GM12864 (cell line): Measurements from ENCODE around the gene VPS26B.
"Not testable (repeated sequence)": the region's sequence is repeated elsewhere in the genome, so short reads cannot be mapped to it uniquely, and the experiment has no call there.

Experiments
- DNase-seq: peaks from one replicate; pipeline ENCODE4 v3.0.0-alpha.2; 2011; ENCODE audit warnings: low read depth
- H3K4me3 ChIP-seq: 2 replicates; pipeline ENCODE4 v1.5.1; 2011; ENCODE audit warnings: mild to moderate bottlenecking, low read depth, low read length, control low read depth
- TF ChIP-seq, protein P1 (sequence below): IDR thresholded peaks from 2 replicates; pipeline ENCODE4 v1.5.1; 2011; ENCODE audit warnings: low read depth, mild to moderate bottlenecking, moderate library complexity, low read length, control low read depth, inconsistent platforms; ENCODE audit errors: missing control alignments

Gene VPS26B

DNA sequence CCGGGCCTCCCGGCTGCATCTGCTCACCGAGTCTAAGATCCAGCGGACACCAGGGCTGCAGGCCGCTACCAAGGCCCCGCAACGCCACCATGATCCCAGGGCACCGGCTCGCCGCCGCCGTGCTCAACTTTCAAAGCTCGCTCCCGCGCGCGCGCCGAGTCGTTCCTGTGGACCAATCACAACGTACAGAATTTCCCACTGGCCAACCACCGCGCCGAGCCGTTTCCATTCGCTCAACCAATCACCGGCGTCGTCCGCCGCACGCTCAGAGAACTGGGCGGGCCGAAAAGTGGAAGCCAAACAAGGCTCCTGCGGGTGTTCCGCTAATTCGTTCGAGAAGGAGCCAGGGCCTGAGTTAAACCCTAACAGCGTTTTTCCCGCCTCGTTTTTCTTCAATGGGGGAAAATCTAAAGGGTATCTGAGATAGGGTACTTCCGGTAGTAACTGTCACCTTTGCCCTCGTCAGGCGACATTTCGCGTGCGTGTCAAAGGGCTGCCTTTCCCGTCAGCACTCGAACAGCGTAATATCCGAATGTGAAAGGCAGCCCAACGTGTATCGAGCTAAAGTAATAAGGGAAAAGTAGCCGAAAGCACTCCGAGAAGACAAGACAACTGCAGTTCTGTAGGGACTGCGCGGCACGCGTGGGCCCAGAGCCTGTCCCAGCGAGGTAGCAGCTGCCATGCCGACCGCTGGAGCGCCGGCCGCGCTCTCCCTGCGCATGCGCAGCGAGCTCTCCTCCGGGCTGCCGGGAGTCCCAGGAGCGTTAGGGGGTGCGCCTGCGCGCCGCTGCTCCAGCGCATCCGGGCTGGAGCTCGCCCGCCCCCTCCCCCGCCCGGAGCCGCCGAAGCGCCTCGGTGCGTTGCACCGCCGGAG is at the start of gene VPS26B, which contains the start of gene NCAPD3:
Gene VPS26B, plus strand, starts transcription at position 836 of the 874 bp plus-strand sequence. CDS start 452 bp downstream, outside the sequence.
Gene NCAPD3, minus strand, starts transcription at position 132 of the 874 bp plus-strand sequence. Its CDS starts 41 bp downstream, at position 91.
- TF ChIP-seq, protein P1, sequence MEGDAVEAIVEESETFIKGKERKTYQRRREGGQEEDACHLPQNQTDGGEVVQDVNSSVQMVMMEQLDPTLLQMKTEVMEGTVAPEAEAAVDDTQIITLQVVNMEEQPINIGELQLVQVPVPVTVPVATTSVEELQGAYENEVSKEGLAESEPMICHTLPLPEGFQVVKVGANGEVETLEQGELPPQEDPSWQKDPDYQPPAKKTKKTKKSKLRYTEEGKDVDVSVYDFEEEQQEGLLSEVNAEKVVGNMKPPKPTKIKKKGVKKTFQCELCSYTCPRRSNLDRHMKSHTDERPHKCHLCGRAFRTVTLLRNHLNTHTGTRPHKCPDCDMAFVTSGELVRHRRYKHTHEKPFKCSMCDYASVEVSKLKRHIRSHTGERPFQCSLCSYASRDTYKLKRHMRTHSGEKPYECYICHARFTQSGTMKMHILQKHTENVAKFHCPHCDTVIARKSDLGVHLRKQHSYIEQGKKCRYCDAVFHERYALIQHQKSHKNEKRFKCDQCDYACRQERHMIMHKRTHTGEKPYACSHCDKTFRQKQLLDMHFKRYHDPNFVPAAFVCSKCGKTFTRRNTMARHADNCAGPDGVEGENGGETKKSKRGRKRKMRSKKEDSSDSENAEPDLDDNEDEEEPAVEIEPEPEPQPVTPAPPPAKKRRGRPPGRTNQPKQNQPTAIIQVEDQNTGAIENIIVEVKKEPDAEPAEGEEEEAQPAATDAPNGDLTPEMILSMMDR, result no peak
- H3K4me3 ChIP-seq, result peak within 1 kb of the TSS; percentile 81
- peak; percentile 87 for DNase-seq

DNA sequence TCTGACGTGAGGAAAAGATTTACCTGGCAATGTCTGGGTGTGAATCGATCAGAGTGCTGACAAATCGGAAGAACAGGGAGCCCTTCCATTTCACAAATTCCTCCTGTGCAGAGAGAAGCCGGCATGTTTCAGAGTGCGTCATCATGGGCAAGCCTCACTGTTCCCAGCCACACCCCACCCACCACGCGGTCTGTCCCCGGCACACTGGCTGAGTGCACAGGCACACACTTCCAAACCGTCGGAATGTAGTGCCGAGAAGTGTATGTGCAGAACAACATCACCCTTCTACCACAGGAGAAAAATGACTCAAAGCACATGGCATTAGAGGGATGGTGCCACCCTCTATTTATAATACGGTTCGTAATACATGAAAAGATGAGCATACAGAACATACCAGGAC is 48.2 kb upstream of the VPS26B start:
- no peak overlapping the region for H3K4me3 ChIP-seq
- no peak for DNase-seq
- TF ChIP-seq, protein P1, result no peak

DNA sequence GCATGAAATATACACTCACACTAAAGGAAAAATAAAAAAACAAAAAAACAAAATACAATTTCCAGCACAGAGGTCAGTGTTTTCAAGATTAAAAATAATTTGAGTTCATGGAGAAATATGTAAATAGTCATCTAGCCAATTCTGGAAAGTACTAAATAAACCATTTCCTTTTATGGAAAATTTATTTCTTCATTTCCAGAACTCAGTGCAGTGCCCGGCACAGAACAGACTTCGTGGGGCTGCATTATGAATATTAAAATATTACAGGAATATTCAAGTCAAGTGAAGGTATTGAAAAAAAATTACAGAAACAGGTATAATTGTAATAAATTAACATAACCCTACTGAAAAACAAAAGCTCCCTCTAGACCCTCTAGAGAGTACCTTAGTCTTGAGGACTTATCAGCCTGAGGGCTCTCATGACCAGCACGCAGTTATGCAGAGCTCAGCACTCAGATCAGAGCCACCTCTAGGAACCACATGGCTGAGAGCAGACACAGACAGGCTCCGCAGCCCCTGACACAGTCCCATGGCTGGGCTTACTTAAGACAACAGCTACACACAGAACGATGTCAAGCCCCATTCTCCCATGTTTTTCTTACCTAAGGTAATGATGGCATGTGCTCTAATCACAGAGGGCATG is 46.3 kb upstream of the VPS26B start:
- TF ChIP-seq, protein P1, result no peak
- no peak for DNase-seq
- no peak overlapping the region for H3K4me3 ChIP-seq

DNA sequence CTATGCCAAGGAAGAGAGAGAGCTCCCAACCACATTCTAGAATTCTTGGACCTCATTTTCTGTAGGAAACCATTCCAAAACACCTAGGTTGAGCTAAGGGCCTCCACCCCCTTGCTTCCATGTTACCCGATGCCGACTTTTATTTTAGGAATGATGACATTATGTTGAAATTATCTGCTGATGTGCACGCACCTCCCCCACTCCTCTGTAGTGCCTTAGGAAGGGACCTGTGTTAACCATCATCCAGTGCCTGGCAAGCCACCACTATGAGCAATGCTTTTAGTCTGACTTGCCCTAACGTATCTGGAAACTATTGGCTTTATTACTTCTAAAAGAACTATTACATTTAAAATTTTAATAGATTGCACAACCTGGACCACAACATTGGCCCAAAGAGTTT is 42.8 kb upstream of the VPS26B start:
- TF ChIP-seq, protein P1, result no peak

DNA sequence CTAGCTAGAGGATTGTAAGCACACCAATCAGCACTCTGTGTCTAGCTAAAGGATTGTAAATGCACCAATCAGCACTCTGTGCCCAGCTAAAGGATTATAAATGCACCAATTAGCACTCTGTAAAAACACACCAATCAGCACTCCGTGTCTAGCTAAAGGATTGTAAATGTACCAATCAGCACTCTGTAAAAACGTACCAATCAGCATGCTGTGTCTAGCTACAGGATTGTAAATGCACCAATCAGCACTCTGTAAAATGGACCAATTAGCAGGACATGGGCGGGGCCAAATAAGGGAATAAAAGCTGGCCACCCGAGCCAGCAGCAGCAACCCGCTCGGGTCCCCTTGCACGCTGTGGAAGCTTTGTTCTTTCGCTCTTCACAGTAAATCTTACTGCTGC is 36.4 kb upstream of the VPS26B start:
- H3K4me3 ChIP-seq, DNase-seq: not testable (repeated sequence)

More for the DNA sequence above, 42.8 kb upstream of the VPS26B start:
- no peak for DNase-seq
- H3K4me3 ChIP-seq, result no peak overlapping the region

DNA sequence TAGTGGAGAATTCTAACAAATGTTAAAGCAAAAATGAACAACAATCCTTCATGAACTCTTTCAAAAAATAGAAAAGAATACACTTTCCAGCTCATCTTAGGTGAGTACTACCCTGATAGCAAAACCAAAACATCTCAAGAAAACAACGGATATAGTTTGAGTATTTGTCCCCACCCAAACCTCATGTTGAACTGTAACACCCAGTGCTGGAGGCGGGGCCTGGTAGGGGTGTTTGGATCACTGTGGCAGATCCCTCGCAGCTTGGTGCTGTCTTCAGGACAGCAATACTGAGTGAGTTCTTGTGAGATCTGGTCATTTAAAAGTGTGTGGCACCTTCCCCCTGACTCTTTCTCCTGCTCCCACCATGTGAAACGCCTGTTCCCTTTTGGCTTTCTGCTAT is 27.7 kb upstream of the VPS26B start:
- H3K4me3 ChIP-seq, result no peak overlapping the region
- TF ChIP-seq, protein P1, result no peak
- DNase-seq, result no peak

DNA sequence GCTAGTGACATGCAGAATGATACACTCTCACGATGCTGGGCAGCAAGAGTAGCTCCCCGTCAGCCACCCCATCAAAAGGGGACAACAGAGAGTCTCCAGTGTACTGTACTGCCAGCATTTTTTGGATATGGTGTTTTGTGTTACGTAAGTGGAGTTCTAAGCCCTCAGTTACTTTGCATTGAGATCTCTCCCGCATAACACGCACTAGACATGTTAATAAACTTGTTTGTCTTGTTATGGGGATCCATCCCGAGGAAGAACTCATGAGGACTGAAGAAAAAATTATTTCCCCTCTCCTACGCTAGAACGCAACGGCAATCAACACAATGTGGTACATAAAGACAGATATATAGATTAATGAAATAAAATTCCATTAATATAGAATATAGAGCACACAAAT is 24.9 kb upstream of the VPS26B start:
- DNase-seq, result no peak
- TF ChIP-seq, protein P1, result no peak
- H3K4me3 ChIP-seq, result no peak overlapping the region
